SJCRH30 (cell line): ENCODE measurements around the gene NPAS3. TPM values are rescaled to one million over a fixed set of nuclear protein-coding genes. Genes with fewer than 3 reads are reported as not detected.

ENCODE experiments used
- DNase-seq, 2 experiments: peaks; one replicate each; pipeline ENCODE4 v3.0.0-alpha.2; 2015 to 2020
- H3K27ac ChIP-seq: fragments of 250-450 bp; sonication (Bioruptor Pico); 2 replicates; pipeline ENCODE4 v1.5.1; 2020; ENCODE audit warnings: mild to moderate bottlenecking, moderate library complexity
- H3K27me3 ChIP-seq: fragments of 250-450 bp; sonication (Bioruptor Pico); 2 replicates; pipeline ENCODE4 v1.5.1; 2020; ENCODE audit warnings: mild to moderate bottlenecking, moderate library complexity
- H3K36me3 ChIP-seq: fragments of 250-450 bp; sonication (Bioruptor Pico); 2 replicates; pipeline ENCODE4 v1.5.1; 2020; ENCODE audit warnings: mild to moderate bottlenecking, moderate library complexity
- H3K4me1 ChIP-seq: fragments of 250-450 bp; sonication (Bioruptor Pico); 2 replicates; pipeline ENCODE4 v1.5.1; 2020; ENCODE audit warnings: mild to moderate bottlenecking, moderate library complexity
- H3K4me3 ChIP-seq: fragments of 250-450 bp; sonication (Bioruptor Pico); 2 replicates; pipeline ENCODE4 v1.5.1; 2020; ENCODE audit warnings: mild to moderate bottlenecking, moderate library complexity
- H3K9me3 ChIP-seq: fragments of 250-450 bp; sonication (Bioruptor Pico); replicated peaks from 2 replicates; pipeline ENCODE4 v1.5.1; 2020; ENCODE audit warnings: mild to moderate bottlenecking, moderate library complexity
- total RNA-seq: library from RNA; depleted of rRNA; stranded (reverse); fragments of >200 nt; shearing (Covaris generic); gene quantifications from 2 replicates; pipeline ENCODE4 v1.2.3, GENCODE V29; 2014

The NPAS3 gene
- total RNA-seq, 1 experiment from 2014 or later, result 1.8 TPM

DNA sequence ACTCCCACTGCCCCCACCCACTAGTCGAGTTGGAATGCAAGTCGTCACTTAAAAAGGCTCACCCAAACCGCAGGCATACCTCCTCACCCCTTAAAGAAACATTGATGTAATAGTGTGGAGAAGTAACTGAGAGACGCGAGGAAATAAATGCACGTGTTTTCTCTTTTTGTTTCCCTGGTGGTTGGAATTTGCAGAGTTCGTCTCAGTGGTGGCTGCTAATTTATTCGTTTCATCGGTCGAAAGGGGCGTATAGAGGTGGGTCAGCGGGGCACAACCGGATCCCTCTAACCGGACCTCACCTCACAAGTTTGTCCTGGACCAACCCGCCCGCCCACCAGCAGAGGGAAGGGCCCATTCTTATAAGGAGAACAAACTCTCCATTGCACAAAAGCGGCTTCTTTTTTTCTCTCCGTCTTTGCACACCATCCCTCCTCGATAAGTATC is 5.0 kb upstream of the NPAS3 start:
- H3K27me3 ChIP-seq, result no peaks in the 10 kb centered on the region

DNA sequence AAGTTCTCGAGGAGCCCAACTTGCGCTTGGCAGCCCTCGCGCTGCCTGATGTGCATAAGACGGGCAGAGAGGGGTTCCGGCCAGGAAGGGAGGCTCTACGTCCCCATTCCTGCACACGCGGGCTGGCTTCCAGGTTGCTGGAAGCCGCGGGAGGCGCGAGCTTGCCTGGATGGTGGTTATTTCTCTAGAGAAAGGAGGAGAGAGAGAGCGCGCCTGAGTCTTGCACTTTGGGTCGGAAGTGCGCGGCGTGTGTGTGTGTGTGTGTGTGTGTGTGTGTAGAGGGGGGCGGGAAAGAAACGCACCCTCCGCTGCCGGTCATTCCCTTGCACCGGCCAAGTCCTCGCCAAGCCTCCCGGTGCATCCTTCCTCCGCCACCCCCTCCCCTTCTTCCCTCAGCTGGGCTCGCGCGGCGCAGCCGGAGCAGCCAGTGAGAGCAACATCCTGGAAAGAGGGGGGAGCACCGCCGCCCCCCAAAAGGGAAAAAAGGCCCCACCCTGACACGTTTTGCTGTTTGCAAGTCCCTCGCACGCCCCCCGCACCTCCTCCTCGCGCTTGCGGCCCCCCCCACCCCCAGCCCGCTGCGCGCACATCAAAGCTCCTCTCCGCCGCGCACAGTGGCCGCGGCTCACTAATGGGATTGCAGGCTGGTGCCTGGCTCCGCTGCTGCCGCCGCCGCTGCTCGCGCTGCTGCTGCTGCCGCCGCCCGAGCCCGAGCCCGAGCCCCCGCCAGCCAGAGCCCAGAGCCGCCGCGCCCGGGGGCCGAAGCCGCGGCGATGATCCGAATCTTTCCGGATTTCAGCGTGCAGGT is 4.4 kb upstream of the NPAS3 start:
- no peaks in the 10 kb centered on the region for H3K9me3 ChIP-seq
- H3K27me3 ChIP-seq, result no peaks in the 10 kb centered on the region
- H3K27ac ChIP-seq, result peak overlapping the region; percentile 18; the same call in 1 of the 2 replicates
- peaks cover 5% of the 10 kb centered on the region; the same call in 1 of the 2 replicates for H3K4me1 ChIP-seq
- H3K36me3 ChIP-seq, result no peaks in the 10 kb centered on the region
- peak; percentile 61 to 68 for DNase-seq
- H3K4me3 ChIP-seq, result peak overlapping the region; percentile 64

More for the DNA sequence above, 5.0 kb upstream of the NPAS3 start:
- DNase-seq, result peak; percentile 14 to 41
- H3K27ac ChIP-seq, result peak overlapping the region; percentile 18; the same call in 1 of the 2 replicates
- H3K4me1 ChIP-seq, result peaks cover 5% of the 10 kb centered on the region; the same call in 1 of the 2 replicates
- H3K36me3 ChIP-seq, result no peaks in the 10 kb centered on the region
- H3K9me3 ChIP-seq, result no peaks in the 10 kb centered on the region
- H3K4me3 ChIP-seq, result peak overlapping the region; percentile 64

DNA sequence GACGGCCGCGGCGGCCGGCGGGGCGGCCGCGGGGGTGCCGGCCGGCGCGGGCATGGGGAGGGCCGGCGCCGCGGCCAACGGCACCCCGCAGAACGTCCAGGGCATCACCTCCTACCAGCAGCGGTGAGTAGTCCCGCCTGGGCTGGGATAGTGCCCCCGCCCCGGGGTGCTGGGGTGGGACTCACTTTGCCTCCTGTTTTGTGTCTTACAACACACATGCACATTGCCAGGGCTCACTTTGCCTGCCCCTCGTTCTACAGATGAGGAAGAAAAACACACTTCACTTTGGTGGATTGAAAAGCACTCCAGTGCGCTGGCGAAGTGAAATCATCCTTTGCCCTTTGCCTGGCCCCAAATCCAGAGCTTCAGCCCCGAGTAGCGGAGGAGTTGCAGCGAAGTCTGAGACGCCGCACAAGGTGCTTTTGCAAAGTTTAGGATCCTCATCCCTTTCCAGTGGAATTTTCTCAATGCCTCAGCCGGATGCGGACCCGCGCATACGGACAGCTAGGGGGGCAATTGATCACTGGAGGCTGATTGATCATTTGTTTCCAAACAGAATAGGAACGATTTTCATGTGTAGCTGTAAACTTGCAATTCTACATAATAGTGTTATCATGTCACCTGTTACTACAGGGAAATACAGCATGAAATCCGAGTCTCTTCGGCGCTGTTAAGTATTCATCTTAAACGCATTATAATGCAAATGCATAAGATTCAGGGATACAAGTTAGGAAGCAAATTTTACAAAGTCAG is 3.6 kb upstream of the NPAS3 start:
- Histone ChIP-seq H3K27ac (no peak overlapping the region), H3K36me3 (no peaks in the 10 kb centered on the region), H3K4me3 (peak overlapping the region; percentile 64), H3K27me3 (no peaks in the 10 kb centered on the region), H3K9me3 (no peaks in the 10 kb centered on the region), H3K4me1 (peaks cover 5% of the 10 kb centered on the region; the same call in 1 of the 2 replicates)
- peak; percentile 41 to 62 for DNase-seq

DNA sequence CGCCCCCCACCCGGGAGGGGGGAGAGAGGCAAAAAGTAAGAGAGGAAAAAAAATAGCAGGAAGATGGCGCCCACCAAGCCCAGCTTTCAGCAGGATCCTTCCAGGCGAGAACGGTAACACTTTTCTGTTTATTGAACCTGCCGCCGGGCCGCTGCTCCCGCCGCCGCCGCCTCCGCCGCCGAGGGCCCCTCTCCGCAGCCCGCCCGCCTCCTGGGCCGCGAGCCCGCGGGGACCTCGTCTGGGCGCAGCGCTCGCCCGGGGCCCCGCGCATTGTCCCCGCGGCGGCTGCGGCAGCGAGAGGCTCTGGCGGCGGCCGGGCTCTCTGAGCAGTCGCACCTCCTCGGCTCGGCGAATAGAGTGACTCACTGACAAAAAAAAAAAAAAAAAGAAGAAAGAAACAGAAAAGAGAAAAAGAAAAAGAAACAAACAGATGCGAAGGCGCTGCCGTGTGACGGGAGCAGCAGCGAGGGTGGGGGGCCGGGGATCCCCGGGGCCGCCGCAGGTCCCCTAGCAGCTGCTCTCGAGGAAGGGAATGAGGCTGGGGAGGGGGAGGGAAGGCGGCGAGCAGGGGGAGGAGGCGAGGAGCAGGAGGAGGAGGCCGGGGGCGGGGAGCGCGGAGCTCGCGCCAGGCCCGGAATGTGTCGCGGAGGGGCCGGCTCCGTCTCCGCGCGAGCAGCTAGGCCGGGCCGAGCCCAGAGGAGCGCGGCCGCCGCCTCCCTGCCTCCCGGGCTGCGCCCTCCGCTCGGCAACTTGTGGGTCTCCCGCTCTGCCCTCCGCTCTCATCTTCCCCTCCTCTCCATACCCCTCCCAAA is 781 bp downstream of the NPAS3 start:
- peak; percentile 90 to 92 for DNase-seq
- H3K27ac ChIP-seq, result peak overlapping the region; percentile 73
- H3K4me3 ChIP-seq, result peak overlapping the region; percentile 70
- no peaks in the 10 kb centered on the region for H3K36me3 ChIP-seq
- no peaks in the 10 kb centered on the region for H3K27me3 ChIP-seq
- no peaks in the 10 kb centered on the region for H3K9me3 ChIP-seq
- peaks cover 17% of the 10 kb centered on the region for H3K4me1 ChIP-seq

DNA sequence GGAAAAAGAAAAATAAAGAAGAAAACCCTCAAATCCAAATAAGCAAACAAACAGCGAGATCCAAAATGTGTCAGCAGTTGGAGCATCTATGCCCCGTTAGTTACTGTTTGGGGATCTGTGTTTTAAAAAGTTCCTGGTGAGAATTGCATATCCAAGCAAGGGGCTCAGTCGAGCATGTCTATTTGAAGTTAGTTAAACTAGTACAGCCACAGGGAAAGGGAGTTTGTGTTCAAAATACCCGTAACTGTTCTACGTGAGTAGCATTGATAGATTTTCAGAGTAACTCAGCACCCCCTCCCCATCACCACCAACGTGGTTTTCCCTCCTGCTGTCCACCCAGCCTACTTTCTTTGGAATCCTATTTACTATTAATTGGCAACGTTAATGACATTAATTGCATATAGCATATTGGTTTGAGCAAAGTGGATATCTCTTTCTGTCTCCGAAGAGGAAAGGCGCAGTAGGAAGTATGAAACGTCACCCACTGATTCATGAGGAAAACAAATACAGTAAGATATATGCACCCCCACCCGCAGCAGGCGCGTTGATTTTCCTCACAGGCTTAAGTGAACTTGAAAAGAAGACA is 1.5 kb downstream of the NPAS3 start:
- Histone ChIP-seq H3K4me1 (peaks cover 17% of the 10 kb centered on the region), H3K27me3 (no peaks in the 10 kb centered on the region), H3K9me3 (no peaks in the 10 kb centered on the region), H3K36me3 (no peaks in the 10 kb centered on the region), H3K27ac (peak overlapping the region; percentile 73), H3K4me3 (peak overlapping the region; percentile 70)
- DNase-seq, result peak; percentile 27 to 52

DNA sequence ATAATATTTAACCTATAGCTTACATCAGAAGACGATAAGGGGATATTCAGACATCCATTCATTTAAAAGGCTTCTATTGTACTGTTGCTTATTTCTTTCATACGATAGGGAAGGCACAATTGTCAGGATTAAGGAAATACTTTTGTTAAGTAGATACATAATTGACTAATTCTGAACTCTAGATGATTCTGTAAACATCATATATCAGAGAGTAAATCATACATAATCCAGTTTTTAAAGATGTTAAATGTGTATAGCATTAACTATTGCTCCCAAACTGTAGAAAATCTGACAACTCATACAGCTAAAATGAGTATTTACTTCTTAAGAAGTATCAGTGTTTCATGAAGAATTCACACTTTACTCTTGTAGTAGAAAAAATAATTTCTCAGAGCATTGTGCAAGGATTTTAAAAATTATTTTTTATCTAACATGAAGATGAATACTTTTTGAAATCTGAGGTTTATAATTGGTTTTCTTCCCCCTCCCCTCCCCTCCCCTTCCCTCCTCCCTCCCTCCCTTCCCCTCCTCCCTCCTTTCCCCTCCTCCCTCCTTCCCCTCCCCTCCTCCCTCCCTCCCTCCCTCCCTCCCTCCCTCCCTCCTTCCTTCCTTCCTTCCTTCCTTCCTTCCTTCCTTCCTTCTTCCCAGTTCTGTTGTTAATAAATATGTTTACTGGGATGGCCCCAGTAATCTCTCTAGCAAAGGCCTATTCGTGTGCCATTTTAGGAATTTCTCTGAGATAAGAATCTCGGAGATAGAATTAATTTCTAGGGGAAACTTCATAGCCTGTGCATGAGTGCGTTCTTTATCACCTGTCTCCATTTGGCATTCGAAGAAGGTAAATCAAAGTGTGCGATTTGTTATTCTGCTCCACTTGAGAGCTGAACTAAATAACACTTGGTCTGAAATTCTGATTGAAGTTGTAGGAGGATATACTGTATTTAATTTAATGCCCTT is 2.3 kb downstream of the NPAS3 start:
- peak overlapping the region; percentile 73 for H3K27ac ChIP-seq
- H3K4me1 ChIP-seq, result peaks cover 12% of the 10 kb centered on the region
- H3K9me3 ChIP-seq, result no peaks in the 10 kb centered on the region
- no peaks in the 10 kb centered on the region for H3K36me3 ChIP-seq
- no peaks in the 10 kb centered on the region for H3K27me3 ChIP-seq
- DNase-seq, result no peak
- H3K4me3 ChIP-seq, result peak overlapping the region; percentile 70

DNA sequence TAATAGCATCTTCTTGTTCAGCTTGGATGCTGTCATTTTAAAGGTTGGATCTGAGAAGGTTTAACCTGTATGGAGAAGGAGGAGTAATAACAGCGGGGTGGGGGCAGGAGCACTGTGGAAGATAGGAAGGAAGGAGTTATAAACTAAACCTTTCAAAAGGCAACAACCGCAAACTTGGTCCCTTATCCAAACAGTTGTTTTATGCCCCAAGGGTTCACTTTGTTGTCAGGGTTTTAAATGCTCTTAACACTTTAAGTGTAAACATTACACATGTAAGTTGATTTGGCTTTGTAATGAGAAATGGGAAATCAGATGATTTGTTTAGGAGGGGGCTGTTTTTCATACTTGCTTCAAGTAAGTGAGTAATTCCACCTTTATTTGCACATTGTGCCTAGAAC is 3.0 kb downstream of the NPAS3 start:
- Histone ChIP-seq H3K36me3 (no peaks in the 10 kb centered on the region), H3K4me3 (no peak overlapping the region), H3K4me1 (peaks cover 12% of the 10 kb centered on the region), H3K9me3 (no peaks in the 10 kb centered on the region), H3K27me3 (no peaks in the 10 kb centered on the region), H3K27ac (no peak overlapping the region)
- peak in 1 of 2 experiments; percentile 27 for DNase-seq

DNA sequence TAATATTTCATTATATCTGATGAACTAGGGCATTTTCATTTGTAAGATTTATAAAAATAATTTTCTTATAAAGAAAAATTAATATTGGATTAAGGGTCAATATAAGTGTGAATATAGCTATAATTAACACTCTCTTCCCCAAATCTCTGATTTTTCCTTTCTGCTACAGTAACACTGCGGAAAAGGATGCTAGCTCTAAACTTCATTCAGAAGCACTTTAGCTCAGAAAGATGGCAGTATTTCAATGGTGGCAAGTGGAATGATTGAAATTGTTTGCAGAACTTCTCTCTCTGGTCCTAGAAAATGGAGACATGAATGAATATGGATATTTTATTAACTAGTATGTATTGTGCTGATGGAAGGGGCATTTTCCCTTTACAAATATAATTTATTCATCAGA is 8.4 kb downstream of the NPAS3 start:
- H3K36me3 ChIP-seq, result no peaks in the 10 kb centered on the region
- peaks cover 5% of the 10 kb centered on the region for H3K4me1 ChIP-seq
- DNase-seq, result no peak
- no peak overlapping the region for H3K4me3 ChIP-seq
- no peak overlapping the region for H3K27ac ChIP-seq
- no peaks in the 10 kb centered on the region for H3K9me3 ChIP-seq
- H3K27me3 ChIP-seq, result no peaks in the 10 kb centered on the region

DNA sequence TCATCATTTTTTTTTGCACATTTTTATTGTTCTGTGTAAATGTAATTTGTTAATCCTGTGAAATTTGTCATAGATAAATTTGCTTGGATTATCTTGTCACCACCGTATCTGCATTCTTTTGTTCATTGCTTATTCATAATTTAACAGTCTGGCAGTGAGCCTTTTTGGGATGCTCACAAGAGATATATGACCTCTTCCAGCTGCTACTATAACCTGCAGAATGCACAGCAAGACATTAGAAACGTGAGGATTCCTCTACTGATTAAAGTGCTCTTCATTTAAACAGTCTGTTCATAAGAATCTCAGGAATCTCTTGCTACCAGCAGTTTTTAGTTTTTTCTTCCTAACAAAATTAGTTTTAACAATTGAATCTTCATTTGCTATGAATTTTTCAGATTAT is 9.1 kb downstream of the NPAS3 start:
- H3K9me3 ChIP-seq, result no peaks in the 10 kb centered on the region
- no peaks in the 10 kb centered on the region for H3K27me3 ChIP-seq
- no peak overlapping the region for H3K4me3 ChIP-seq
- H3K27ac ChIP-seq, result no peak overlapping the region
- H3K4me1 ChIP-seq, result peaks cover 5% of the 10 kb centered on the region
- peak; percentile 33 to 79 for DNase-seq
- no peaks in the 10 kb centered on the region for H3K36me3 ChIP-seq

DNA sequence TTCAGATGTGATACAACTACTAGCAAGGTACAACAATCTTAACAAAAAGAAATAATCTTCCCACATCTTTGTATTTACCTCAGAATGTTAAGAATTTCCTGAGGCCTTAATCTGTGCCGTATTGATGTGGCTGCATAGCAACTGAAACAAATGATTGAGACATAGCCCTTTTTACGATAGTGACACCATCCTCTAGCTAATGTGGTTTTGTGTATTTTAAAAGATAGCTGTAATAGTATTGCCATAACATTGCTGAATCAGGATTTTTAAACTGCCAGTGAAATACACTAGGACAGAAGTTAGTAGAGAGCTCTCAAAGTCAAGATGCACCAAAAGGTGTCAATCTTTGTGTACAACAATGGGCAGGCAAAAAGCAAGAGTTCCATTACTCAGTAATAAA is 11.9 kb downstream of the NPAS3 start:
- Histone ChIP-seq H3K4me3 (no peak overlapping the region), H3K4me1 (peaks cover 5% of the 10 kb centered on the region), H3K9me3 (no peaks in the 10 kb centered on the region), H3K27me3 (no peaks in the 10 kb centered on the region), H3K36me3 (no peaks in the 10 kb centered on the region), H3K27ac (no peak overlapping the region)
- DNase-seq, result no peak

DNA sequence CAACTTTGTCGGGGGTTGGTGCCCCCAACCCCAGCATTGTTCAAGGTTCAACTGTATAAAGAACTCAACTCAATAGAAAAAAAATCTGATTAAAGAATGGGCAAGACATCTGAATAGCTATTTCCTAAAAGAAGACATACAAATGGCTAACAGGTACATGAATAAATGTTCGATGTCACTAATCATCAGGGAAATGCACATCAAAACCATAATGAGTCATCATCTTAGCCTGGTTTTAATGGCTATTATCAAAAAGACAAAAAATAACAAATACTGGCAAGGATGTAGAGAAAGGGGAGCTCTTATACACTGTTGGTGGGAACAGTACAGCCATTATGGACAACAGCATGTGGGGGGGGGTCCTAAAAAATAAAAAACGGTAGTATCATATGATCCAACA is 28.7 kb downstream of the NPAS3 start:
- no peak for DNase-seq
- Histone ChIP-seq H3K4me1 (no peaks in the 10 kb centered on the region), H3K36me3 (no peaks in the 10 kb centered on the region), H3K9me3 (no peaks in the 10 kb centered on the region), H3K27me3 (no peaks in the 10 kb centered on the region), H3K4me3 (no peak overlapping the region), H3K27ac (no peak overlapping the region)

DNA sequence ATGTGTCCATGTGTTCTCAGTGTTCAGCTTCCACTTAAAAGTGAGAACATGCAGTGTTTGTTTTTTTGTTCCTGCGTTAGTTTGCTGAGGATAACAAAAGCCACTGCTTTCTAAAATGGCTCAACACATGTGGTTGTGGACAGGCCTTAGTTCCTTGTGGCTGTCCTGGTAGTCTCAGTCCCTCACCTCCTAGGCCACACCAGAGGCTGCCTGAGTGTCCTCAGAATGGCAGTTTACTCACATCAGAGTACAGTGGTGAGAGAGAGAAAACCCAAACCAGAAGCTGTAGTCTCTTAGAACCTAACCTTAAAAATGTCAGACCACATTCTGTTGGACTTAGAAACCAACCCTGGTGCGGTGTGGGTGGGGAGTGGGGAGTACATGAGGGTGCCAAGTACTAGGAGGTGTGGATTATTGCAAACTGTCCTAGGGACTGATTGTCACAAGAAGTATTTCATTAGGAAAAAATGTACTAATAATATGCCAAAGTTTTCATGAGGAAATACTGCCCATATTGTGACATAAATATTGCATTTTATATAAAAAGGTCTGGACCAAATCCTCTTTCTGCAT is 30.4 kb downstream of the NPAS3 start:
- Histone ChIP-seq H3K4me1 (no peaks in the 10 kb centered on the region), H3K36me3 (no peaks in the 10 kb centered on the region), H3K9me3 (0 out of 2 replicates have a peak, but pooled peaks cover 3% of the 10 kb centered on the region), H3K4me3 (no peak overlapping the region), H3K27ac (no peak overlapping the region), H3K27me3 (no peaks in the 10 kb centered on the region)
- no peak for DNase-seq

DNA sequence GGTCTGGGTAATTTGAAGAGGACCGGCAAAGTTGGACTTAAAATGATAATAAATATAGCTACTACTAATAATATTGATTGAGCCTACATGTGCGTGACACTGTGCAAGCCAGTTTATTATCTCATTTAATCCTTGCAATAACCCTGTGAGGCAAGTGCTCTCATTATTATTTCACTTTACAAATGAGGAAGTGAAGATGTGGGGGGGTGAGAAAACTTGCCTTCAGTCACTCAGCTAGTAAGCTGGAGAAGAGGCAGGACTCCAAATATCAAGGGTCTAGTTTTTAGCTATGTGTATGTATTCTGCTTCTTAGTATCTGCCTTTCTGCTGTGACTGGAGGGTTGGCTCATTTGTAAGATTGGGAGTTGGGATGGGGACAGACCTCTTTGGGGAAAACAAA is 39.2 kb downstream of the NPAS3 start:
- Histone ChIP-seq H3K4me1 (peaks cover 7% of the 10 kb centered on the region), H3K4me3 (no peak overlapping the region), H3K27ac (no peak overlapping the region), H3K27me3 (no peaks in the 10 kb centered on the region), H3K36me3 (no peaks in the 10 kb centered on the region), H3K9me3 (no peaks in the 10 kb centered on the region)
- DNase-seq, result no peak
